ENCODE measurements around the gene NANOS3.

NANOS3 gene

DNA sequence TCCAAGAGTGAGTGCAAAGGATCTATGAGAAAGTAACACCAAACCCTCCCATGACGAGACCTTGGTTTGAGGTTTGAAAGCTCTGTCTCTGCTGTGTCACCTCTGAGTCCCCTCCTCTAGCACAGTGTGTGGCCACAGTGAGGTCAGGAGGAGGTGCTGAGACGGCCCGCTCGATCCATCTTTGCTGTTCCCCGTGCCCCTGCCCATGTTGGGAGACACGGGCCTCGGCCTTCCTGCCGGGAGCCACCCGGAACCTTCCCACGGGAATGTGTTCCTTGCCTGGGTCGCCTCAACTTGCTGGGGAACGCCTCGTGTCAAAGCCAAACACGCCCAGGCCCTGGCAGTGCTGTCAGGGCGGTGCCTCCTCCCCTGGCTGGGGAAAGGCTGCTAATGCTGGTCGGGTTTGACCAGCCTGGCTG, 10.1 kb downstream of the NANOS3 start:
- no peak for DNase-seq (ENCODE audit: low read depth)
- TF ChIP-seq, protein P1, sequence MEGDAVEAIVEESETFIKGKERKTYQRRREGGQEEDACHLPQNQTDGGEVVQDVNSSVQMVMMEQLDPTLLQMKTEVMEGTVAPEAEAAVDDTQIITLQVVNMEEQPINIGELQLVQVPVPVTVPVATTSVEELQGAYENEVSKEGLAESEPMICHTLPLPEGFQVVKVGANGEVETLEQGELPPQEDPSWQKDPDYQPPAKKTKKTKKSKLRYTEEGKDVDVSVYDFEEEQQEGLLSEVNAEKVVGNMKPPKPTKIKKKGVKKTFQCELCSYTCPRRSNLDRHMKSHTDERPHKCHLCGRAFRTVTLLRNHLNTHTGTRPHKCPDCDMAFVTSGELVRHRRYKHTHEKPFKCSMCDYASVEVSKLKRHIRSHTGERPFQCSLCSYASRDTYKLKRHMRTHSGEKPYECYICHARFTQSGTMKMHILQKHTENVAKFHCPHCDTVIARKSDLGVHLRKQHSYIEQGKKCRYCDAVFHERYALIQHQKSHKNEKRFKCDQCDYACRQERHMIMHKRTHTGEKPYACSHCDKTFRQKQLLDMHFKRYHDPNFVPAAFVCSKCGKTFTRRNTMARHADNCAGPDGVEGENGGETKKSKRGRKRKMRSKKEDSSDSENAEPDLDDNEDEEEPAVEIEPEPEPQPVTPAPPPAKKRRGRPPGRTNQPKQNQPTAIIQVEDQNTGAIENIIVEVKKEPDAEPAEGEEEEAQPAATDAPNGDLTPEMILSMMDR (IDR thresholded peaks at IDR 0.05; ENCODE audit: control insufficient read depth, insufficient read depth, low read depth, low read length, missing control alignments) = no peak

DNA sequence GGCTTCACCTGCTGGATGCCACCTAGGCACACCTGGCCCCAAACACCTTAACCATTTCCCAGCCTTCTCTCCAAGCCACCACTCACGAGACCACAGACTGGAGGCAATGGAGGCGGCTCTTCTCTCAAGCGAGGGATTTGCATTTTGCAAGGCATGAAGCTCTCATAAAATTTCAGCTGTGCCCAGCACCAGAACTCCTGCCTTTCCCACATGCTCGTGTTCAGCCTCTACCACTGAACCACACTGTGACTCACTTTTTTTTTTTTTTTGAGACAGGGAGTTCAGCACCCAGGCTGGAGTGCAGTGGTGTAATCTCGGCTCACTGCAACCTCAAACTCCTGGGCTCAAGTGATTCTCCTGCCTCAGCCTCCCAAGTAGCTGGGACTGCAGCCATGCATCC, 10.6 kb downstream of the NANOS3 start:
- peak; percentile 54 for DNase-seq (ENCODE audit: low read depth)
- no peak overlapping the region for H3K4me3 ChIP-seq (ENCODE audit: control insufficient read depth, low read depth, low read length)
- TF ChIP-seq, protein P1 (IDR thresholded peaks at IDR 0.05; ENCODE audit: control insufficient read depth, insufficient read depth, low read depth, low read length, missing control alignments) = no peak

More for the DNA sequence above, 10.1 kb downstream of the NANOS3 start:
- H3K4me3 ChIP-seq (ENCODE audit: control insufficient read depth, low read depth, low read length) = no peak overlapping the region

DNA sequence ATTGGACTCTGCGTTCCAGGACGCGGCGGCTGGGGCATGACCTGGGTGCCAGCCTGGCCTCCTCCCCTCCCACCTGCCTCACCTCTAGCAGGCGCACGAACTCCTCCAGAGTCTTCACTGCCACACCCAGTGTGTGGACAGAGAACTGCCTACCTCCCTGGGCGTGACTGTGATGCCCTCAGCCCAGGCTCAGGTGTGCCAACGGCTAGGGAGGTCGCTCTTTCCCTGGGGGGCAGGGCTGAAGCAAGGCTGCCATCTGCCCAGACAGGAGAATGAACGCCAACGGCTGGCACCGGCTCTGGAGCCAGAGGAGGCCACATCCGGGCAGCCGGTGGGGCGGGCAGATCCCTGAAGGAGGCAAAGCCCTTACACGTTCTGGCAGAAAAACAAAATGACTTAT, 11.3 kb downstream of the NANOS3 start:
- DNase-seq (ENCODE audit: low read depth) = no peak
- H3K4me3 ChIP-seq (ENCODE audit: control insufficient read depth, low read depth, low read length) = no peak overlapping the region
- TF ChIP-seq, protein P1 (IDR thresholded peaks at IDR 0.05; ENCODE audit: control insufficient read depth, insufficient read depth, low read depth, low read length, missing control alignments) = no peak

DNA sequence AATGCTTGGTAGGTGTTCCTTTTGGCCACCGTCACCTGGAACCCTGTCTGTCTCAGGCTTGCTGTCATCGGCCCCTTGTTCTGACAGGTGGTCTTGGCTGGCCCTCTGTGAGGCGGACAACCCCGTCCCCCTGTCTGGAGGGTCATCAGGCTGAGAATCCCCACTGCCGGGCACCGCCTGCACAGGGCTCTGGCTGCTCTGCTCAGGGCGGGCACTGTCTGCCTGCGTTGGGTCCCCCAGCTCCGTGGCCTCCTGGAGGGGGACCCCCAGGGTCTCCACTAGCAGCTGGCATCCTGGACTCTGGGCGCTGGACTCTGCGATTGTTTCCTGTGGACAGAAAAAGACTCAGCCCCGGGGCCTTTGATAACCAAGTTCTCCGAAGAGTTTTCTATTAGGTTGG, 13.2 kb downstream of the NANOS3 start:
- TF ChIP-seq, protein P1 (IDR thresholded peaks at IDR 0.05; ENCODE audit: control insufficient read depth, insufficient read depth, low read depth, low read length, missing control alignments) = no peak
- H3K4me3 ChIP-seq (ENCODE audit: control insufficient read depth, low read depth, low read length) = no peak overlapping the region
- no peak for DNase-seq (ENCODE audit: low read depth)

DNA sequence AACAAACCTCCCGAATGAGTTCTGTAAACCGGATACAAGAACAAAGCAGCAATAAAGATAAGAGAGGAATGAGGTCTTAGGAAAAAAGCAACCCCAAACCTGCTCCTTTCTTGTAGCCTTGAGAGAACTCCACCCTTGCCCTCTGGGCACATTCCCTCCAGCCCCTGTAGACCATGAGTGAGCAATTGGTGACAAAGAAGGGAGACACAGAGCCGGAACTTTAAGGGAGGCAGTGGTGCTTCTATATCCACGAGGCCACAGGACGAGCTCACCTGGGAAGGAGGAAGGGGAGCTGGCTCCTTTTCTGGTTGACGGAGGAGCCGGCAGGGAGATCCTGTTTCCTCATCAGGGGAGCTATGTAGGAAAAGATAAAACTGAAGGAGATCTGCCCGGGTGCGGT, 15.9 kb downstream of the NANOS3 start:
- TF ChIP-seq, protein P1 (IDR thresholded peaks at IDR 0.05; ENCODE audit: control insufficient read depth, insufficient read depth, low read depth, low read length, missing control alignments) = no peak
- no peak for DNase-seq (ENCODE audit: low read depth)
- H3K4me3 ChIP-seq (ENCODE audit: control insufficient read depth, low read depth, low read length) = no peak overlapping the region

DNA sequence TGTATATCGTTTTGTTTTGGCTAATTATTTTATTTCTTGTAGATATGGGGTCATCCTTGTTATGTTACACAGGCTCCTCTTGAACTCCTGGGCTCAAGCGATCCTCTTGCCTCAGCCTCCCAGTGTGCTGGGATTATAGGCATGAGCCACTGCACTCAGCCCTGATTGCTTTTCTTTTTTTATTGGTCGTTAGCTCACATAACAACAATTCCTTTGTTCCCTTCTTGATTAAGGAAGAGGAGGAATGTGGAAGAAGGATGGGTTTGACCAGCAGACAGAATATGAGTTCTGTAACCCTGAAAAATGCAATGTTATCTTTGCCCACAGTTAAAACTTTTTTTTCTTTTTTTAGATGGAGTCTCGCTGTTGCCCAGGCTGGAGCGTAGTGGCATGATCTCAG, 17.6 kb downstream of the NANOS3 start:
- no peak overlapping the region for H3K4me3 ChIP-seq (ENCODE audit: control insufficient read depth, low read depth, low read length)
- TF ChIP-seq, protein P1 (IDR thresholded peaks at IDR 0.05; ENCODE audit: control insufficient read depth, insufficient read depth, low read depth, low read length, missing control alignments) = no peak
- DNase-seq (ENCODE audit: low read depth) = no peak

DNA sequence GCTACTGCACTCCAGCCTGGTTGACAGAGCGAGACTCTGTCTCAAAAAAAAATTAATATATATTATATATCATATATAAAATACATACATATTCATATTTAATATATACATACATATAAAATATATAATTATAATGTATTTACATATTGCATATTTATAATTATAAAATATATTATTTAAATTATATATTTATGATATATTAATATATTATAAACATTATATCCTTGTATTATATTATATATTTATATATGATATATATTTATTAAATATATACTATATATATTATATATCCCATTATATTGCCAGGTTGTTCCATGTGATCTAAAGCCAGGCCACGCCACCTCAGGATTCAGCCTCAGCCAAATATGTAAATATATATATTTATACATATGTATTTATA, 19.3 kb downstream of the NANOS3 start:
- H3K4me3 ChIP-seq (ENCODE audit: control insufficient read depth, low read depth, low read length) = no peak overlapping the region
- TF ChIP-seq, protein P1 (IDR thresholded peaks at IDR 0.05; ENCODE audit: control insufficient read depth, insufficient read depth, low read depth, low read length, missing control alignments) = no peak
- DNase-seq (ENCODE audit: low read depth) = no peak

Data from AG09309 (cell line).